ENCODE measurements around the gene SIM2.

Gene SIM2

GRCh38 chr21:36717976-36718375 lies 19.1 kb downstream of the SIM2 start:
- no peak for DNase-seq

GRCh38 chr21:36718951-36719501 lies 20.1 kb downstream of the SIM2 start:
- DNase-seq: no peak

GRCh38 chr21:36719614-36720013 lies 20.7 kb downstream of the SIM2 start:
- DNase-seq: no peak

- no peak for DNase-seq
Measured at GRCh38 chr21:36721817-36722216, 22.9 kb downstream of the SIM2 start.

GRCh38 chr21:36722370-36723368 lies 23.8 kb downstream of the SIM2 start:
- no peak for DNase-seq

- no peak for DNase-seq
Measured at GRCh38 chr21:36723371-36723881, 24.5 kb downstream of the SIM2 start.

GRCh38 chr21:36724660-36725059 lies 25.7 kb downstream of the SIM2 start:
- DNase-seq: no peak

GRCh38 chr21:36725793-36726386 lies 27.0 kb downstream of the SIM2 start:
- no peak for DNase-seq

GRCh38 chr21:36727866-36728265 lies 29.0 kb downstream of the SIM2 start:
- no peak for DNase-seq

GRCh38 chr21:36728371-36729111 lies 29.6 kb downstream of the SIM2 start:
- DNase-seq: no peak

- DNase-seq: no peak
Measured at GRCh38 chr21:36729310-36729970, 30.5 kb downstream of the SIM2 start.

GRCh38 chr21:36730291-36731281 lies 31.7 kb downstream of the SIM2 start:
- DNase-seq: no peak

- DNase-seq: no peak
Measured at GRCh38 chr21:36732217-36732616, 33.3 kb downstream of the SIM2 start.

GRCh38 chr21:36732761-36733160 lies 33.8 kb downstream of the SIM2 start:
- no peak for DNase-seq

- DNase-seq: no peak
Measured at GRCh38 chr21:36733857-36734256, 34.9 kb downstream of the SIM2 start.

GRCh38 chr21:36734367-36735200 lies 35.7 kb downstream of the SIM2 start:
- DNase-seq: no peak

- DNase-seq: no peak
Measured at GRCh38 chr21:36735201-36735515, 36.2 kb downstream of the SIM2 start.

- DNase-seq: no peak
Measured at GRCh38 chr21:36735724-36736320, 36.9 kb downstream of the SIM2 start.

GRCh38 chr21:36738489-36739126 lies 39.7 kb downstream of the SIM2 start:
- no peak for DNase-seq

All from NCI-H226 (cell line).